ENCODE measurements around the gene UGGT2. TPM values are rescaled to one million over a fixed set of nuclear protein-coding genes. Genes with fewer than 3 reads are reported as not detected.

The UGGT2 gene
- total and polyA plus RNA-seq, 9 of the 15 experiments (the other 6 are each of a cell fraction or from before 2014, with no cell fraction given) = 3.5 to 24.5 (median 18.3) TPM

DNA sequence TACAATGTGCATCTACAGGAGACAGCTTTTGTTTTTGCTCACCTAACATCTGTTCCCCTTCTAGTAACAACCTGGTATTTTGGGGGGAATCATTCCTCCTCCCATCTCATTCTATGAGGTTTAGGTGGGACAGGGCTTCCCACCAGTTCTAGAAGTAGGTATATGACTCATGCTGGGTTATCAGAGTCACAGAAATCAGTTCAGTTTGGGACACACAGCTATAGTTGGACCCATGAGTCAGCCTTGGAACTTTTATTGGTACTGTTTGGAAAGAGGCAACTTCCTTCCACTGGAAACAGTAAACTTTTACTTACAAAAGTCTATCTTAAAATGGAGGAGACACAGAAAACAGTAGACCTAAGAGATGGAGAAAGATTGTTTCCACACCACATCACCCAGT is 190.8 kb downstream of the UGGT2 start:
- ATAC-seq (no peak), FAIRE-seq (no peak), DNase-seq (ENCODE audit: extremely low read depth in 1 of 4, low spot score in 3 of 4) (no peak)
- ChIA-PET CTCF (ENCODE audit: low intra/inter-chr PET ratio) (no interaction called here), POLR2A (no interaction called here)
- Histone ChIP-seq H3K79me2 (ENCODE audit: control insufficient read depth, insufficient read depth, low read length) (no peaks in the 10 kb centered on the region), H2AFZ (ENCODE audit: low read depth, low read length) (no peak overlapping the region), H3K27ac (ENCODE audit: extremely low read depth, low read depth, low read length) (no peak overlapping the region), H4K20me1 (replicated peaks; ENCODE audit: control insufficient read depth, insufficient read depth, low read length) (no peaks in the 10 kb centered on the region), H3K9me1 (ENCODE audit: control insufficient read depth, insufficient read depth, low read length) (no peaks in the 10 kb centered on the region), H3K4me3 (no peak overlapping the region), H3K9ac (ENCODE audit: insufficient read depth in 1 of 2, low read depth in 2 of 2, low read length in 2 of 2) (no peak overlapping the region), H3K27me3 (ENCODE audit: control insufficient read depth in 2 of 2, insufficient read depth in 2 of 2, low read length in 2 of 2) (no peaks in the 10 kb centered on the region), H3K9me3 (replicated peaks; ENCODE audit: control insufficient read depth, insufficient read depth, low read depth, low read length) (no peaks in the 10 kb centered on the region), H3K4me1 (replicated peaks in 1 of 2; ENCODE audit: control insufficient read depth in 2 of 2, insufficient read depth in 2 of 2, low read length in 2 of 2) (peaks cover 4 to 7% of the 10 kb centered on the region in 2 experiments; a peak in 2 of 5 replicates), H3K4me2 (ENCODE audit: insufficient read depth, low read length) (no peak overlapping the region), H3K36me3 (ENCODE audit: control insufficient read depth, insufficient read depth, low read length) (0 out of 3 replicates have a peak, but pooled peaks cover 7% of the 10 kb centered on the region)
- intact Hi-C loops (cut with micrococcal nuclease) (loop anchor here (10.0 kb wide), 1 partner anchor 122 kb away; no protein-coding TSS in a partner anchor), in situ Hi-C loops (cut with MboI) (no loop called here)
- TF ChIP-seq JUND (IDR thresholded peaks at IDR 0.05; ENCODE audit: borderline replicate concordance, low read depth, low read length) = peak; percentile 52; the same call in 1 of the 2 replicates
- peak; percentile 40; the same call in 1 of the 3 replicates for TF ChIP-seq JUND (tag; IDR thresholded peaks at IDR 0.05; ENCODE audit: borderline replicate concordance, low read depth, low read length)
- TF ChIP-seq, protein P1, sequence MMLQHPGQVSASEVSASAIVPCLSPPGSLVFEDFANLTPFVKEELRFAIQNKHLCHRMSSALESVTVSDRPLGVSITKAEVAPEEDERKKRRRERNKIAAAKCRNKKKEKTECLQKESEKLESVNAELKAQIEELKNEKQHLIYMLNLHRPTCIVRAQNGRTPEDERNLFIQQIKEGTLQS (IDR thresholded peaks at IDR 0.05) = peak; percentile 39; the same call in 1 of the 2 replicates
- TF ChIP-seq, protein P1 (CRISPR knock-in tag; conservative IDR thresholded peaks at IDR 0.05) = no peak
- no peak for TF ChIP-seq KLF16 (IDR thresholded peaks at IDR 0.05)
- TF ChIP-seq FOSL1 (tag; conservative IDR thresholded peaks at IDR 0.05) = peak; percentile 32; the same call in 1 of the 2 replicates
- no TSS peak for BruUV-seq (replicated peaks)
